HPDE6-E6E7 (cell line): ENCODE results near the gene DUS1L.

Source experiments
- DNase-seq: peaks from one replicate; pipeline ENCODE4 v3.0.0; 2011; ENCODE audit warnings: missing footprints; ENCODE audit errors: extremely low spot score

Gene DUS1L

DNA sequence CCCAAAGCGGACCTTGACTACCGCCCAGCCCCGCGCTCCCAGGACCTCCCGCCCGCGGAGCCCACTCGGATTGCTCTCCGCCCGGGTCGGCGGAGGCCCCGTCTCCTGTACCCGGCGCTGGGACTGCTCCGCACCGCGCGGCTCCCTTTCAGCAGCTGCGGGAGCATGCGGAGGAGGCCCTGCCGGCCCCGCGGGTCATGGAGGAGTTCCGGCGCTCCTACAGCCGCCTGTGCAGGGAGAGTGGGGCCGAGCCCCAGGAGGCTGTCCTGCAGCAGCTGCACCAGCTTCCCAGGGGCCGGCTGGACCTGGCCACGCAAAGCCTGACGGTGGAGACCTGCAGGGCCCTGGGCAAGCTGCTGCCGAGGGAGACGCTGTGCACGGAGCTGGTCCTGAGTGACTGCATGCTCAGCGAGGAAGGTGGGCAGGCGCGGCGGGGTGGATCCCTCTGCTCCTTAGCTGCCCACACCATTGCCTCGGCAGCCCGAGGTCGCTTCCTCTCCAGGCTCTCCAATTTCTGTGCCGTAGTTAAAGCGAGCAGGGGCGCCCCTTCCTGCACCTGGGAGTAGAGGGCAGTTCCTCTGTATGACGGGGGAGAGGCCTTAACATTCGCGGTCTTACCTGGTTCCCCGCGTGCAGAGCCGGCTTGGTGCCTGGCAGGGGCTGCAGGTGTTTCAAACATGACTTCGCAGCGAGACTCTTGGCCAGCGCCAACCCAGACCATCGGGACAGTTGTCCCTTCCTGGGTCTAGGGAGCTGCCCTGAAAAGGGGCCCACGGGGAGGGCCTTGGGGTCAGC, 42.0 kb downstream of the DUS1L start:
- DNase-seq: no peak

DNA sequence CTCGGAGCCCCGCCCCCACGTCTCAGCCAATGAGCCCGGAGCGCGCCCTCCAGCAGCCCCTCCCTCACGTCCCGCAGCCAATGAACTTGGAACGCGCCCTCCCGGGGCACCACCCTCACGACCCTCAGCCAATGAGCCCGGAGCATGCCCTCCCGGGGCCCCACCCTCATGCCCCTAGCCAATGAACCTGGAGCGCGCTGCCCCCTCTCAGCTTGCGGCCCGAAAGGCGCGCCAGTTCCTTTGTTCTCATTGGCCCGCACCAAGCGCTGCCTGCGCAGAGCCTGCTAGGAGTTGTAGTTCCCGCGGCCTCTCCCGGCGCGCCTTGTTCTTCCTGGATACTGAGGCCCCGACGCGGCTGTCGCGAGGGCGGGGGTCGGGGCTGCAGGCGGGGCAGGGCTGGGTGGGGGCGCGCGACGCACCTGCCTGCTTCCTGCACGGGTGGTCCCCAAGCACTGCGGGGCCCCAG, 42.6 kb downstream of the DUS1L start, which contains the start of gene LRRC45:
TSS of gene LRRC45 (plus strand) at position 325 of the 466 bp plus-strand sequence. CDS start 339 bp downstream, outside the sequence.
- DNase-seq: peak; percentile 98

DNA sequence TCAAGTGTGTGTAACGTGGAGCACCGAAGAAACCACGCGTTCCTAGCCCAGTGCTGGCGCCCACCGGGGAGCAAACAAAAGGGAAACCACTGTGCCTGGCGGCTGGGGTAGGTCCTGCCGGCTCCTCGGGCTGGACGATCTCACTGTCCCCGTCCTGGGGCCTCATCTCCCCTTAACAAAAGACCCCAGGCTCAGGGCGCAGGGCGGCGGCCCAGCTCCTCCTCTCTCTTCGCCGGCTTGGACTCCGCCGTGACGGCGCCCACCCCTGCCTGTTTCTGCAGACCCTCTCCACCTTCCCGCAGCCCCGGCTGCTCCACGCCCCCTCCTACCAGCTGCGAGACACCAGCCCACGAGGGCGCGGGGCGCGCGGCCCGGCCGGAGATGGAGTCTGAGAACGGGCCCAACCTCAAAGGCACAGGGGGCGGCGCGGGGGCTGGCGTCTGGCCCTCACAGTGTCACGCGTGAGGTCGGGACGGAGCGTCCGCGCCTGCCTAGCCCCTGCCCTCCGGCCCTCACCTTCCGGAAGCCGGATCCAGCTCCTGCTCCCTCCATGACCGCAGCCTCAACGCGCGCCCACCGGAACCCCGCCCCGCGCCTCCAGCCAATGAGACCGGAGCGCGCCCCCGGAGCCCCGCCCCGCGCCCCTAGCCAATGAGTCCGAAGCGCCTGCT, 43.2 kb downstream of the DUS1L start, which contains the start of gene CENPX:
TSS of gene CENPX (minus strand) at position 569 of the 671 bp plus-strand sequence. CDS start at position 552, 17 bp downstream.
- no peak for DNase-seq

DNA sequence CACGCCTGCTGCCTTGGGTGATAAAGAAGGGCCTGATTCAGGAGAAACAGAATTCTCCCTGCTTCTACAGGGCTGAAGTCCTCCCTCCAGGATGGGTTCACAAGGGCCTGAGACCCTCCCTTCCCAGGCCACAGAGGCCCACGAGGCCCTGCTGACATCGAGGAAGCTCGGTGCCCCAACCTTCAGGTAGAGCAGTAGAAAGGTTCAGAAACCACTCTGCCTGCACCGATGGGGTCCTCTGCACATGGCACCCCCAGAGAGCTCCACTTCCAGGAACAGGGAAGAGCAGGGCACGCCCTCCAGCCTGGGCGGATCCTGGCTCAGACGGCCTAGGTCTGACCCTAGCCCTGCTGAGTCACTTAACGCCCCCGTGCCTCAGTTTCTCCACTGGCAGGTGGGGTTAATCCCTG, 43.7 kb downstream of the DUS1L start:
- no peak for DNase-seq

- no peak for DNase-seq
Observed at GRCh38 chr17:82021107-82021899, 44.3 kb downstream of the DUS1L start.

DNA sequence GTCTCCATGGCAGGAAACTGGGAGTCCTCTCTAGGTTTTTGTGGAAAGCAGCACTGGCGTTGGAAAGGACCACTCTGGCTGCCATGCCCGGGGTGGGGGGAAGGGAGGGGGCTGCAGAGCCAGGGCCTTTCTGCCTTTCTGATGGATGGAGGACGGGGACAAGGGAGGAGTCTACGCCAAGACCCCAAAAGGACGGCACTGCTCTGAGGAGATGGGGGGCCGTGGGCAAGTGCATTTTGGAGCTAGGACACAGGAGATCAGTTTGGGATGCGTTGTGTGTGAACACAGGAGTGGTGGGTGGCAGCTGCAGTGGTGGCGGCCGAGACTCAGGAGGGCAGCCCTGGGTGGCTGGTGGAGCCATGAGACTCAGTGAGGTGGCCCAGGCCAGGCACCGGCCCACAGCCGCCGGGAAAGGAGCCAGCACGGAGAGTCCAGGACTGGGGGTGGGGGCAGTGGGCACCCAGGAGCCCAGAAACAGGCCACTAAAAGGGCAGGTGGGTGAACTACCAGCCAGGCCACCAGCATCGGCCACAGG, 45.0 kb downstream of the DUS1L start:
- no peak for DNase-seq

DNA sequence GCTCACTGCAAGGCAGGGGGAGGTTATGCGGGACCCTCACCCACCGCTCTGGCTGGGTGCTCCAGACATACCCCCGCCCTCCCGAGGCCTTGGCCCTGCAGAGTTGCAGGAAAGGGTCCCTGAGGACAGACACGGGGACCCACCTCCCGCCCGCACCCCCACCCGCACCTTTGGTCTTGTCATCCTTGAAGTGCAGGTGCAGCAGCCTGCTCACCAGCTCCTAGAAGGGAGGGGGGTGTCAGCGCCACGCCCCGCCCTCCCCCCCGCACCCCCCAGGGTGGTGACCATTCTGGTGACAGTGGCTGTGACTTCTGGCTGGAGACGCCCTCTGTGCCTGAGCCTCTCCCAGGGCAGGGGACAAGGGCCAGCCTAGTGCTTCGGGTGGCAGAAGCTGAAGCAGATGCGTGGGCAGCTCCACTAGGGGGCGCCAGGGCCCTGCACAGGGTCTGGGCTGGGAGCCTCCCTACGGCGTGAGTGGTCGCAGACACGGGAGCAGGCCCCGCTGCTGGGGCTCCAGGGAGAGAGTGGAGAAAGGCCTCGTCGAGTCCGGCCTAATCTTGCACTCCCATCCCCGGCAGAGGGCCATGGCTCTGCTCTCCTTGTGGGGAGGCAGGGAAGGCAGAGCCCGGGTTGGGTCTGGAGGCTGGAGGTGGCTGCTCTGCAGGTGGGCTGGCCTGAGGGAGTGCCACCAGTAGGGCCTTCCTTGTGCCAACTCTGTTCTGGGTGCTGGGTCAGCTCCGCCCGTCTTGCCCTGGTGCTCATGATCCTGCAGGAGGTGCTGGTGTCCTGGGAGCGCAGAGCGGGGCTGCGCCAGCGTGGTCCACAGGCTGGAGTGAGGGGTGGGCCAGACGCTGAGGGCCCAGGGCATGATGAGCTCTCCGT, 45.7 kb downstream of the DUS1L start:
- DNase-seq: no peak

DNA sequence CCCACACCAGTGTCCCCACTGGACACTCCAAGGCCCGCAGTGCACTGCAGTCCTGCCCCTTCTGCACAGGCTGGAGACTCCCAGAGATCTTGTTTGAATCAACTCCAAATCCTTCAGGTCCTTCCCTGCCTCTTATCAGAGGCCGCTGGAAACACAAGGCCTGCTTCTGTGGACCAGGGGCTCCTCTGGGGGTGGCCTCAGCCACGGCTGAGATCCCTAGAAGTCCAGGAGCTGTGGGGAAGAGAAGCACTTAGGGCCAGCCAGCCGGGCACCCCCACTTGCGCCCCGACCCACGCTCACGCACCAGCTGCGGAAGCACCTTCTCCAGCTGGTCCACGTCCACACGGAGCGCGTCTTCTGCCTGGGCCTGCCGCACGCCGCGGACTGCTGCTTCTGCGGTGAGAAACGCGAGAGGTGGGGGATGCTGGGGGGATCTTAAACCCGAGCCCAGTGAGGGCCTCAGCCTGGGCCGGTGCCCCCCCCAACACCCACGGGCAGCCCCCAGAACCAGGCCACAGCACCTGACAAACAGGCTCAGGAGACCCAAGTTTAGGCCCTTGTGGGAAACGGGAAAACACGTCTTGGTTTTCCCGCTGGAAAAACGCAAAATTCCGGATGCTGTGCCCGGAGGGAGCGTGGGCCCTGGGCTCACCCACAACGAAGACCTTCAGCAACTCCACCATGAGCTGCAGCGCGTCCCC, 46.5 kb downstream of the DUS1L start:
- DNase-seq: no peak

DNA sequence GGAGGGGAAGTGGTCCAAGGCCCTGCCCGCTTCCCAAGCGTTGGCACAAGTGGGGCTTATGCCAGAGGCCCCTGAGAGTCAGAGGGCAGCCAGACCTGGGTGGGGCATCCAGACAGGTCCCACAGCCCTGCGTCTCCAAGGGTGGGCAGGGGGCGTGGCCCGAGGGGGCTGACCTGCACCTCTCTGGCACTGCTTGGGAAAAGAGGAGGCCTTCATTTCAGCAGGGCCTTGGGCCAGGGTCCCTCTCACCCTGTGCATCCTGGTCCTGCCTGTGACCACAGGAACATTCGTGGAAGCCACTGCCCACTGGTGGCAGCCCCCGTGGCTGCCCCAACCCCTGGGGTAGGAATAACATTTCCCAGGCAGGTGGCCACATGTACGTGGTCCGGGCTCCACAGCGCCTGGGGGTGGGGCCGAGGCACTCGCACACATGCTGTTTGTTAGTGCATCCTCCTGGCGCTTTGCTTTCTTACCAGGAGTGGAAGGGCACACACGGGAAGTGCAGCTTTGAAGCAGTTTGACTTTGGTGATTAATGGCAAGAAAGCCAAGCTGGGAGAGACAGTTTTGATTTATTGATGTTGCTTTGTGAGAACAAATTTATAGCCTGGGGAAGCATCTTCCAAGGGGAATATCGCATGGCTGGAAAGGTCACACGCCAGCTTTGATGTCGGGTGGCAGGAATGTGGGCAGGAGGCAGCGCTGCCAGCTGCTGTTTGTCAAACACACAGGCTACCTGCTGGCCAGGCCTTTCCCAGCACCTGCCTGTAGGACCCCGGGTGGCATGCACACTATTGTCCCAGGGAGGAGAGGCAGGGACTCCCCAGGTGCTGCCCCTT, 47.2 kb downstream of the DUS1L start:
- DNase-seq: no peak

DNA sequence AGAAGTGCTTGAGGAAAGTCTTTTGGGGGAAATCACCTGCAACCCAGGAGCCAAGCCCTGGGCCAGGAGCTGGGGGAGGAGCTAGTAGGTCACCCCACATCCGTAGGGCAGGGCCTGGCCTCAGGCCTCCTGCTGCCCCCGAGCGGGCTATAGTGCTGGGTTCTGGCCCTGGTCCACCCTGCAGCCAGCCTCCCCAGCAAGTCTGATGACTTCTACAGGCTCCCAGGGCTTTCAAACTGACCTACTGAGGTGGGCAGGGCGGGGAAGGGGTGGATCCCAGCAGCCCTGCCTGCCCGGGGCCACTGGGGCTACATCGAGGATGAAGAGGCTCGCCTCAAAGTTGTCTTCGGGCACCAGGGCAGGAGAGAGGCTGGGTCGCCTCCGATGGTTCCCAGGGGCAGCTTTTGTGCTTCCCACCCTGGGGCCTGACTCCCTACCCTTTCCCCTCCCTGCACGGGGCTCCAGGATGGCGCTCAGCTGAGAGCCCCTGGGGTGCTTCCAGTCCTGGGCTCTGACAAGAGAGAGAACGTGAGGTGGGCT, 47.9 kb downstream of the DUS1L start:
- DNase-seq: no peak

- DNase-seq: no peak
Observed at GRCh38 chr17:82016875-82017459, 48.6 kb downstream of the DUS1L start.

DNA sequence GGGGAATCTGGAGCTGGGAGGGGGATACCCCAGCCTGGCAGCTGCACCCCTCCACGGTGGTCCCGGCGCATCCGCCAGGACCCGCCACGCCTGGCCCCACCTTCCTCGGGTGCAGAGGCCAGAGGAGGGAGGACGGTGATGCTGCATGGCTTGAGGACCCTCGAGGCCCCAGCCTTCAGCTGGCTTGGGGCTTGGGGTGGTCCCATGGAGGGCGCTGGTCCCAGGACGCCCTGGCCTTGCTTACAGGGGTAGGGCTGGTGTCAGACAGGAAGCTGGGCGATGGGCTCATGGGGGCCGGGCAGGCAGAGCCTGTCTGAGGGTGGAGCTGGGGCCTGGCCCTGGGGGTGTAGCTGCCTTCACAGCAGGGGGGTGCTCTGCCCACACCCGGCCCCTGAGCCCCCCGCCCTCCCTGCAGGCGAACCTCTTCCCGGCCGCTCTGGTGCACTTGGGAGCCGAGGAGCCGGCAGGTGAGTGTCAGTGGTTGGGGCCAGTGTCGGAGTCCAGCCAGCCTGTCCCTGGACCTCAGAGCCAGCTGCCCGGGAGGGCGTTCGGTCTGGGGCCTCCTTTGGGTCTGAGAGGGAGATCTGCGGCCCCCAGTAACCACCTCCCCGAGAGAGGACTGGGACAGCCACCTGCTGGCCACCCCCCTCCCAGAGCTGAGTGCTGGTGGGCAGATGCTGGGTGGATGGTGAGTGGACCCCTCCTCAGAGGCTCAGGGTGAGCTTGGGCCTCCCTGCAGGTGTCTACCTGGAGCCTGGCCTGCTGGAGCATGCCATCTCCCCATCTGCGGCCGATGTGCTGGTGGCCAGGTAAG, 49.3 kb downstream of the DUS1L start:
- no peak for DNase-seq

DNA sequence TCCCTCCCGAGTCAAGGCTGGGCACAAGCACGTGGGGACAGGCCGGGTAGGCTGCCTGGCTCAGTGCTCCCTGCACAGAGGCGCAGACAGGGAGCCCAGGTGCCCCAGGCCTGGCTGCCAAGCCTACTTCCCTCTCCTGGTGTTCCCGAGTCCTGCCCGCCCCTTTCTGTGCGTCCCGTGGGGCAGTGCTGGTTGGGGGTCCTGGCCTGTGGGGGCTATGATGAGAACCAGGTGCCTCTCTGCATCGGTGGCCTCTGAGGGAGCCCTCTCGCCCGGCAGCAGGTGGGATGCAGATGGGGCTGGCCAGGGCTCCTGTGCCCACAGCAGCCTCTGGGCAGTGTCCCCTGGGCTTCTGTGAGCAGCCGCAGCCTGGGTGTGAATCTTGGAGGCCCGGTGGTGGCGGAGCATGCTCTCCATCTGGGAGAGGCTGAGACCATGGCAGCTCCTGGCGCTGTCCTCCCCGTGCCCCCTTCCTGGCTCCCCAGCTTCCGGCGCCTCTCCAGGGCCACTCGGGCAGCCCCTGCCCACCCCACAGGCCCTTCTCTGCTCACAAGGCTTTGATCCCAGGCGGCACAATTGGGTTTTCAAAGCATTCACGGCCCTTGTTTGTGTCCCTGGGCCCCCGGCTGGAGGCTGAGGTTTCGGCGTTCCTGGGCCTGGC, 50.2 kb downstream of the DUS1L start:
- DNase-seq: no peak

- DNase-seq: no peak
Observed at GRCh38 chr17:82014971-82015310, 50.7 kb downstream of the DUS1L start.

GRCh38 chr17:82014432-82014831, 51.2 kb downstream of the DUS1L start:
- no peak for DNase-seq

DNA sequence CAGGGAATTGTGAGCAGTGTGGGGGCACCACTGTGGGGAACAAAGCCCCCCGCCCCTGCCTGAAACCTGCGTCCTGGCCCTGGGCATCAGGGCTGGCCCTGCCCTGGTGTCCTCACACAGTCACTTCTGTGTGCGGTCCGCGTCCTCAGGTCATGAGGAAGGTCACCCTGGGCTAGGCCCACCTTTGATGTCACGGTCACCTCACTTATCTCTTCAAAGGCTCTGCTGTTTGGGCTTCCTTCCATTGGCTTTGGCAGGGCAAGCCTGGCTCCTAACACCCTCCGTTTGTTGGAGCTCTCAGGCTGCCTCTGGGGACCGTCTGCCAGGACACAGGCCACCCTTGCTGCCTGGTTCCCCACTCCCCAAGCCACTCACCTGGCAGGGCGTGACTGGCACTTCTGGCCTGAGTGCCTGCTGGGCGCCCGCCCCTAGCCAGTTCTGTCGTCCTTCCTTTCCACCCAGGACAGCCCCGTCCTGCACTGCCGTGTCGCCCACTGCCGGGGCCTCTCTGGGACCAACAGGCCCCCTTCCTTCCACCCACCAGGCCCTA, 51.8 kb downstream of the DUS1L start:
- no peak for DNase-seq

DNA sequence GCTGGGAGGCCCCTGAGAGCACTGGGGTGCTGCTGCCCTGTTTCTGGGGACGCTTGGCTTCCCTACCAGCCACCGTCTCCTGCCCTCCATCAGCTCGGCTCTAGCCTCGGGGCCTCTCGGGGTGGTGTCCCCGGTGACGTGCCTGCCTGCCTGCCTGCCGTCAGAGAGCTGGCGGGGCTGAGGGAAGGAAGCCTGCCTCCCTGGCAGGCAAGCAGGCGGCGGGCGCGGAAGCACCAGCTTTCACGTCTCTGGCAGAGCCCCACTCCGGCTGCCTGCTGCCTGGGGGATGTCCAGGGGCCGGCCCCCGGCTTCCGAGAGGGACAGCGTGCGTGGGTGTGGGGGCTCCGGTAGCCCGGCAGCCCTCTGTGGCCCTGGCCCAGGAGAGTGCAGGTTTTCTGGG, 52.3 kb downstream of the DUS1L start:
- no peak for DNase-seq
